A549 (cell line): ENCODE results near the gene RCAN3. TPM values are rescaled to one million over a fixed set of nuclear protein-coding genes. Genes with fewer than 3 reads are reported as not detected.
"Not testable (repeated sequence)": the region's sequence is repeated elsewhere in the genome, so short reads cannot be mapped to it uniquely, and the experiment has no call there.

Experiments used
- ATAC-seq, 2 experiments: fragments of 200-7000 bp in 1 of 2; fragments of >200 bp in 1 of 2; cut with Nextera tagmentation in 1 of 2; cut with Tn5 transposase in 1 of 2; 3 replicates each; pipeline versions ENCODE4 v1.8.0 to v1.9.1; 2018 to 2020; ENCODE audit warnings: mild to moderate bottlenecking in 1 of 2, moderate library complexity in 1 of 2
- CTCF ChIA-PET: fragments of 300-600 bp; sonication (Branson Sonifier 250); formaldehyde crosslinking; extraction: SDS; loops from one replicate; lab custom pipeline; 2021; ENCODE audit warnings: antibody characterized with exemption, inconsistent platforms; lab: Yijun Ruan, JAX
- POLR2A ChIA-PET: fragments of 350-600 bp; formaldehyde crosslinking; extraction: SDS; loops from one replicate; lab custom pipeline; 2021; ENCODE audit warnings: antibody characterized with exemption, inconsistent platforms; lab: Yijun Ruan, JAX
- DNase-seq, 2 experiments: peaks; one replicate each; pipeline versions ENCODE4 v3.0.0 to v3.0.0-alpha.2; 2011 to 2016; ENCODE audit warnings: low read depth in 1 of 2, low spot score in 1 of 2
- FAIRE-seq: peaks from 2 replicates; lab custom pipeline; 2011; peaks lifted over from hg19 to GRCh38; lab: Jason Lieb, UNC
- H3K27ac ChIP-seq, 2 experiments: fragments of >200 bp; sonication (Bioruptor Twin); formaldehyde crosslinking; 3 replicates each; pipeline ENCODE4 v1.5.1; 2016 to 2017
- H3K4me1 ChIP-seq: fragments of >200 bp; sonication (Bioruptor Twin); formaldehyde crosslinking; 3 replicates; pipeline ENCODE4 v1.6.1; 2016
- H3K4me2 ChIP-seq: fragments of >200 bp; sonication (Bioruptor Twin); formaldehyde crosslinking; 3 replicates; pipeline ENCODE4 v1.6.1; 2016
- H3K4me3 ChIP-seq: fragments of >200 bp; sonication (Bioruptor Twin); formaldehyde crosslinking; 3 replicates; pipeline ENCODE4 v1.5.1; 2016
- H3K9me3 ChIP-seq: fragments of >200 bp; sonication (Bioruptor Twin); formaldehyde crosslinking; 3 replicates; pipeline ENCODE4 v1.6.1; 2016
- ATOH8 ChIP-seq: fragments of 250-450 bp; sonication (Bioruptor Pico); IDR thresholded peaks from 2 replicates; pipeline ENCODE4 v1.5.0; 2020; ENCODE audit warnings: low read depth, mild to moderate bottlenecking, moderate library complexity
- BHLHE40 ChIP-seq: IDR thresholded peaks from 2 replicates; pipeline ENCODE4 v1.6.1; 2012; ENCODE audit warnings: low read depth, low read length, inconsistent platforms
- CBX8 ChIP-seq: fragments of 200-600 bp; sonication (generic); IDR thresholded peaks from 2 replicates; pipeline ENCODE4 v1.6.1; 2016
- EHMT2 ChIP-seq: fragments of 200-600 bp; sonication (generic); IDR thresholded peaks from 2 replicates; pipeline ENCODE4 v1.6.1; 2016; ENCODE audit warnings: antibody characterized with exemption, low read depth, mild to moderate bottlenecking, moderate library complexity
- FOSL2 ChIP-seq, 2 experiments: fragments of 450-650 bp in 1 of 2; fragments of >200 bp in 1 of 2; sonication (Bioruptor Twin) in 1 of 2; formaldehyde crosslinking; IDR thresholded peaks; 2 replicates each; pipeline versions ENCODE4 v1.5.0 to v1.6.1; 2016 to 2020; ENCODE audit warnings: mild to moderate bottlenecking in 1 of 2, moderate library complexity in 1 of 2
- FOXS1 ChIP-seq: fragments of 250-450 bp; sonication (Bioruptor Pico); IDR thresholded peaks from 2 replicates; pipeline ENCODE4 v1.5.0; 2020; ENCODE audit warnings: mild to moderate bottlenecking, moderate library complexity
- GATA3 ChIP-seq: IDR thresholded peaks from 2 replicates; pipeline ENCODE4 v1.6.1; 2012; ENCODE audit warnings: borderline replicate concordance
- JUN ChIP-seq, 2 experiments: fragments of >200 bp; sonication (Bioruptor Twin); formaldehyde crosslinking; IDR thresholded peaks; 2 replicates in 1 of 2; 3 replicates in 1 of 2; pipeline ENCODE4 v1.6.1; 2016 to 2017
- JUNB ChIP-seq: fragments of >200 bp; sonication (Bioruptor Twin); formaldehyde crosslinking; IDR thresholded peaks from 2 replicates; pipeline ENCODE4 v1.6.1; 2016
- KDM5A ChIP-seq: fragments of 200-600 bp; sonication (generic); IDR thresholded peaks from 2 replicates; pipeline ENCODE4 v1.6.1; 2016; ENCODE audit warnings: antibody characterized with exemption, mild to moderate bottlenecking
- MYC ChIP-seq: IDR thresholded peaks from 2 replicates; pipeline ENCODE4 v1.6.1; 2012; ENCODE audit warnings: mild to moderate bottlenecking, inconsistent platforms, low read length, improper control_type of control experiment, borderline replicate concordance
- POLR2AphosphoS2 ChIP-seq: conservative IDR thresholded peaks from 2 replicates; pipeline ENCODE4 v1.6.1; 2012; ENCODE audit warnings: low read length, improper control_type of control experiment, inconsistent platforms
- RCOR1 ChIP-seq: fragments of 150-350 bp; IDR thresholded peaks from 2 replicates; pipeline ENCODE4 v1.6.1; 2014; ENCODE audit warnings: antibody characterized with exemption, low read length, low read depth
- SMC3 ChIP-seq: fragments of >200 bp; sonication (Bioruptor Twin); formaldehyde crosslinking; IDR thresholded peaks from 3 replicates; pipeline ENCODE4 v1.6.1; 2018; ENCODE audit warnings: inconsistent platforms
- SREBF2 ChIP-seq: fragments of 450-650 bp; IDR thresholded peaks from 2 replicates; pipeline ENCODE4 v1.6.1; 2014; ENCODE audit warnings: mild to moderate bottlenecking, moderate library complexity
- TP53 ChIP-seq: fragments of 250-450 bp; sonication (Bioruptor Pico); IDR thresholded peaks from 2 replicates; pipeline ENCODE4 v1.5.0; 2021; ENCODE audit warnings: mild to moderate bottlenecking, moderate library complexity
- ZSCAN20 ChIP-seq: fragments of 250-450 bp; sonication (Bioruptor Pico); IDR thresholded peaks from 2 replicates; pipeline ENCODE4 v1.8.0; 2022; ENCODE audit warnings: mild to moderate bottlenecking, moderate library complexity
- WGBS: methylation state at CpG from one replicate; pipeline ENCODE4 v1.1.6; 2017; ENCODE audit errors: missing lambda C conversion rate; 5-methylcytosine and 5-hydroxymethylcytosine counted together
- polyA plus RNA-seq, 4 experiments: library from polyadenylated mRNA; depleted of rRNA in 3 of 4; stranded (reverse); fragments of >200 nt; fragmentation: RNase III in 1 of 4; extraction: RNeasy Plus Mini Kit Qiagen cat#74134 plus additional on column Dnase treatment in 1 of 4; gene quantifications; 2 replicates in 3 of 4; 3 replicates in 1 of 4; pipeline ENCODE4 v1.2.3, GENCODE V29; 2011 to 2017
- TF ChIP-seq, protein P1 (sequence below): IDR thresholded peaks from 2 replicates; pipeline ENCODE4 v1.6.1; 2012; ENCODE audit warnings: low read depth, borderline replicate concordance
- TF ChIP-seq, protein P2 (sequence below): fragments of 250-450 bp; sonication (Bioruptor Pico); IDR thresholded peaks from 2 replicates; pipeline ENCODE4 v1.5.0; 2021; ENCODE audit warnings: mild to moderate bottlenecking, moderate library complexity, borderline replicate concordance
- TF ChIP-seq, protein P3 (sequence below): fragments of >200 bp; sonication (Bioruptor Twin); formaldehyde crosslinking; IDR thresholded peaks from 3 replicates; pipeline ENCODE4 v1.6.1; 2016

The RCAN3 gene
- polyA plus RNA-seq, 2 of the 4 experiments (the other 2 are of a cell fraction) = 7.4 to 14.6 TPM

DNA sequence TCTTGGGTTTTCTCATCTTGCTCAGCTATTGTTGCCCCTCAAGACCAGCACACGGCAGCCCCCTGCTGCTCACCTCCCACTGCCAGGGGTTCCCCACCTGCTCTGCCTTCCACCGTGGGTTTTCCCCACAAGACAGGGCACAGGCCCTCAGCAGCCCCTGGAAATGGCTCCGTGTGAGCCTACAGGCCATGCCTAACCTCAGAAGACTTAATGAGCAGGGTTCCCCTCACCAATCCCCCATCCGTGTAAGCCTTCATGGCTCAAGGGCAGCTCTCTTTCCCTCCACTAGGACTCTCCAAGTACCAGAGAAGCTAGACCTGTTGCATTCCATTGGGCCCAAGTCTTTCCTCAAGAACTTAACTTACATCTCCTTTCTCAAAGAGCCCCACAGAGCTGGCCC is 18.4 kb upstream of the RCAN3 start:
- Histone ChIP-seq H3K4me3 (no peak overlapping the region), H3K4me1 (no peaks in the 10 kb centered on the region), H3K4me2 (no peak overlapping the region), H3K9me3 (no peaks in the 10 kb centered on the region), H3K27ac (no peak overlapping the region)
- CTCF ChIA-PET = no interaction called here
- DNase-seq (no peak), FAIRE-seq (no peak), ATAC-seq (no peak)
- WGBS = 48% methylated on average over 4 of the region's 4 CpGs
- POLR2A ChIA-PET = no interaction called here
- no peak for TF ChIP-seq SREBF2
- TF ChIP-seq JUNB = no peak
- TF ChIP-seq JUN (IDR thresholded peaks at IDR 0.05) = no peak
- no peak for TF ChIP-seq ZSCAN20 (CRISPR knock-in tag)
- TF ChIP-seq, protein P1, sequence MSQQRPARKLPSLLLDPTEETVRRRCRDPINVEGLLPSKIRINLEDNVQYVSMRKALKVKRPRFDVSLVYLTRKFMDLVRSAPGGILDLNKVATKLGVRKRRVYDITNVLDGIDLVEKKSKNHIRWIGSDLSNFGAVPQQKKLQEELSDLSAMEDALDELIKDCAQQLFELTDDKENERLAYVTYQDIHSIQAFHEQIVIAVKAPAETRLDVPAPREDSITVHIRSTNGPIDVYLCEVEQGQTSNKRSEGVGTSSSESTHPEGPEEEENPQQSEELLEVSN = no peak
- TF ChIP-seq POLR2AphosphoS2 = no peak
- TF ChIP-seq, protein P2, sequence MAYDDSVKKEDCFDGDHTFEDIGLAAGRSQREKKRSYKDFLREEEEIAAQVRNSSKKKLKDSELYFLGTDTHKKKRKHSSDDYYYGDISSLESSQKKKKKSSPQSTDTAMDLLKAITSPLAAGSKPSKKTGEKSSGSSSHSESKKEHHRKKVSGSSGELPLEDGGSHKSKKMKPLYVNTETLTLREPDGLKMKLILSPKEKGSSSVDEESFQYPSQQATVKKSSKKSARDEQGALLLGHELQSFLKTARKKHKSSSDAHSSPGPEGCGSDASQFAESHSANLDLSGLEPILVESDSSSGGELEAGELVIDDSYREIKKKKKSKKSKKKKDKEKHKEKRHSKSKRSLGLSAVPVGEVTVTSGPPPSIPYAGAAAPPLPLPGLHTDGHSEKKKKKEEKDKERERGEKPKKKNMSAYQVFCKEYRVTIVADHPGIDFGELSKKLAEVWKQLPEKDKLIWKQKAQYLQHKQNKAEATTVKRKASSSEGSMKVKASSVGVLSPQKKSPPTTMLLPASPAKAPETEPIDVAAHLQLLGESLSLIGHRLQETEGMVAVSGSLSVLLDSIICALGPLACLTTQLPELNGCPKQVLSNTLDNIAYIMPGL (CRISPR knock-in tag) = no peak

GRCh38 chr1:24486331-24487065 is 16.1 kb upstream of the RCAN3 start:
- no peak overlapping the region for H3K4me3 ChIP-seq
- no peak for DNase-seq
- no peaks in the 10 kb centered on the region for H3K4me1 ChIP-seq
- TF ChIP-seq, protein P3, sequence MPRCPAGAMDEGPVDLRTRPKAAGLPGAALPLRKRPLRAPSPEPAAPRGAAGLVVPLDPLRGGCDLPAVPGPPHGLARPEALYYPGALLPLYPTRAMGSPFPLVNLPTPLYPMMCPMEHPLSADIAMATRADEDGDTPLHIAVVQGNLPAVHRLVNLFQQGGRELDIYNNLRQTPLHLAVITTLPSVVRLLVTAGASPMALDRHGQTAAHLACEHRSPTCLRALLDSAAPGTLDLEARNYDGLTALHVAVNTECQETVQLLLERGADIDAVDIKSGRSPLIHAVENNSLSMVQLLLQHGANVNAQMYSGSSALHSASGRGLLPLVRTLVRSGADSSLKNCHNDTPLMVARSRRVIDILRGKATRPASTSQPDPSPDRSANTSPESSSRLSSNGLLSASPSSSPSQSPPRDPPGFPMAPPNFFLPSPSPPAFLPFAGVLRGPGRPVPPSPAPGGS = no peak
- TF ChIP-seq TP53 (CRISPR knock-in tag) (no peak), EHMT2 (no peak), MYC (no peak), RCOR1 (no peak), ZSCAN20 (CRISPR knock-in tag) (no peak), FOXS1 (CRISPR knock-in tag) (no peak)
- TF ChIP-seq, protein P2 (CRISPR knock-in tag) = no peak
- TF ChIP-seq, all 56 proteins: peak for 0
- H3K4me2 ChIP-seq = no peak overlapping the region
- CTCF ChIA-PET = interaction anchor here (1.1 kb wide), 1 partner anchor 14 kb away, joined by 3 read pairs; no protein-coding TSS in a partner anchor
- H3K27ac ChIP-seq = no peak overlapping the region
- POLR2A ChIA-PET = no interaction called here
- ATAC-seq (no peak), FAIRE-seq (no peak)
- WGBS = 85% methylated on average over 7 of the region's 7 CpGs
- H3K9me3 ChIP-seq = peaks cover 3% of the 10 kb centered on the region; the same call in 1 of the 3 replicates

DNA sequence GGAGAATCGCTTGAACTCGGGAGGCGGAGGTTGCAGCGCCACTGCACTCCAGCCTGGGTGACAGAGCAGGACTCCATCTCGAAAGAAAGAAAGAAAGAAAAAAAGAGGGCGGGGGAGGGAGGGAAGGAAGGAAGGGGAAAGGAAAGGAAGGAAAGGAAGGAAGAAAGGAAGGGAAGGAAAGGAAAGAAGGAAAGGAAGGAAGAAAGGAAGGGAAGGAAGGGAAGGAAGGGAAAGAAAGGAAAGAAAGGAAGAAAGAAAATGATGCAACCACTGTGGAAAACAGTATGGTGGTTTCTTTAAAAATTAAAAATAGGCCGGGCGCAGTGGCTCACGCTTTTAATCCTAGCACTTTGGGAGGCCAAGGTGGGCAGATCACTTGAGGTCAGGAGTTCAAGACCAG is 15.2 kb upstream of the RCAN3 start:
- peaks cover 3% of the 10 kb centered on the region; the same call in 1 of the 3 replicates for H3K9me3 ChIP-seq
- no peak overlapping the region for H3K4me3 ChIP-seq
- POLR2A ChIA-PET = no interaction called here
- CTCF ChIA-PET = no interaction called here
- no peak for DNase-seq
- 57% methylated on average over 6 of the region's 9 CpGs for WGBS
- no peak overlapping the region for H3K27ac ChIP-seq
- no peak for FAIRE-seq
- no peak overlapping the region for H3K4me2 ChIP-seq
- H3K4me1 ChIP-seq = no peaks in the 10 kb centered on the region
- TF ChIP-seq GATA3 = no peak
- no peak for TF ChIP-seq FOSL2 (IDR thresholded peaks at IDR 0.05)
- TF ChIP-seq FOSL2 (CRISPR knock-in tag; IDR thresholded peaks at IDR 0.05) = no peak
- no peak for TF ChIP-seq ATOH8 (CRISPR knock-in tag)
- TF ChIP-seq CBX8 = no peak
- no peak for TF ChIP-seq BHLHE40
- TF ChIP-seq KDM5A = no peak
- no peak for TF ChIP-seq SMC3
- no peak for ATAC-seq

DNA sequence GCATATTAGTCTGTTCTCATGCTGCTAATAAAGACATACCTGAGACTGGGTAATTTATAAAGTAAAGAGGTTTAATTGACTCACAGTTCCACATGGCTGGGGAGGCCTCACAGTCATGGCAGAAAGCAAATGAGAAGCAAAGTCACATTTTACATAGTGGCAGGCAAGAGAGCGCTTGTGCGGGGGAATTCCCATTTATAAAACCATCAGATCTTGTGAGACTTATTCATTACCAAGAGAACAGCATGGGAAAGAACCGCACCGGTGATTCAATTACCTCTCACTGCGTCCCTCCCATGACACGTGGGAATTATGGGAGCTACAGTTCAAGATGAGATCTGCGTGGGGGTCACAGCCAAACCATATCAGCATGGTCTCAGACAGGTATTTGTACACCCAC is 14.5 kb upstream of the RCAN3 start:
- H3K27ac ChIP-seq, FAIRE-seq, ATAC-seq, H3K4me1 ChIP-seq, DNase-seq, H3K9me3 ChIP-seq, POLR2A ChIA-PET, H3K4me2 ChIP-seq, CTCF ChIA-PET, H3K4me3 ChIP-seq: not testable (repeated sequence)
- WGBS = 94% methylated on average over 7 of the region's 7 CpGs
